Transverse colon (tissue), 4 donors: ENCODE data around the gene DAB2. TPM values are rescaled to one million over a fixed set of nuclear protein-coding genes. Genes with fewer than 3 reads are reported as not detected.
A peak's percentile ranks its signal among the peaks of the same experiment; 100 is the strongest.

Experiments used
- DNase-seq: peaks from one replicate; pipeline ENCODE4 v3.0.0-alpha.2; 2019
- H3K27ac ChIP-seq, 4 donors: fragments of 200-600 bp; sonication (generic); 2 replicates each; pipeline ENCODE4 v1.5.1; 2016 to 2018; ENCODE audit warnings: inconsistent platforms in 4 of 4
- H3K27me3 ChIP-seq: fragments of 200-600 bp; sonication (generic); 2 replicates; pipeline ENCODE4 v1.5.1; 2017; ENCODE audit warnings: inconsistent platforms
- H3K36me3 ChIP-seq, 4 donors: fragments of 200-600 bp; sonication (generic); 2 replicates each; pipeline ENCODE4 v1.5.1; 2017 to 2019; ENCODE audit warnings: inconsistent platforms in 4 of 4
- H3K4me1 ChIP-seq, 4 donors: fragments of 200-600 bp; sonication (generic); 2 replicates each; pipeline ENCODE4 v1.5.1; 2017 to 2020; ENCODE audit warnings: inconsistent platforms in 4 of 4
- H3K4me3 ChIP-seq, 4 donors: fragments of 200-600 bp; sonication (generic); 1 replicate in 1 of 4; 2 replicates in 3 of 4; pipeline versions ENCODE4 v1.5.1 to v1.6.1; 2017 to 2019; ENCODE audit warnings: inconsistent platforms in 4 of 4
- H3K9me3 ChIP-seq, 2 donors: fragments of 200-600 bp; sonication (generic); 2 replicates each; pipeline ENCODE4 v1.5.1; 2017 to 2019; ENCODE audit warnings: inconsistent platforms in 2 of 2
- CTCF ChIP-seq, 5 experiments: fragments of 200-600 bp in 3 of 5; fragments of 450-650 bp in 2 of 5; sonication (generic) in 3 of 5; IDR thresholded peaks; 1 replicate in 2 of 5; 2 replicates in 3 of 5; pipeline ENCODE4 v1.5.1; 2016 to 2017; ENCODE audit warnings: antibody characterized with exemption in 5 of 5, inconsistent platforms in 3 of 5, mild to moderate bottlenecking in 2 of 5, moderate library complexity in 1 of 5
- EP300 ChIP-seq: sonication (generic); formaldehyde crosslinking; IDR thresholded peaks from one replicate; pipeline ENCODE4 v1.6.1; 2017; ENCODE audit warnings: antibody characterized with exemption, low read depth
- POLR2A ChIP-seq: fragments of 450-650 bp; IDR thresholded peaks from one replicate; pipeline ENCODE4 v1.6.1; 2016; ENCODE audit warnings: antibody characterized with exemption, mild to moderate bottlenecking, moderate library complexity
- POLR2AphosphoS5 ChIP-seq, 3 donors: sonication (generic); formaldehyde crosslinking; IDR thresholded peaks; one replicate each; pipeline ENCODE4 v1.6.1; 2016; ENCODE audit warnings: antibody characterized with exemption in 3 of 3
- WGBS, 2 donors: methylation state at CpG; one replicate each; pipeline ENCODE4 v1.1.5; 2018; ENCODE audit warnings: low coverage in 1 of 2; 5-methylcytosine and 5-hydroxymethylcytosine counted together
- in situ Hi-C, 4 donors: fragments of 200-750 bp; cut with MboI; loops; one replicate each; pipeline versions ENCODE4 v1.15.0 to v1.15.1; 2017; ENCODE audit warnings: low sequenced_read_pairs in 3 of 4, low pct_ligation_motif_present in 1 of 4, low pct_unique_long_range_greater_than_20kb in 1 of 4
- intact Hi-C: fragments of 100-400 bp; cut with DNase I; formaldehyde crosslinking; loops from one replicate; pipeline ENCODE4 v1.15.1; 2023; ENCODE audit warnings: low total_unique reads
- total RNA-seq, 4 donors: library from RNA; depleted of rRNA; stranded (reverse); fragments of >200 nt; gene quantifications; one replicate each; pipeline ENCODE4 v1.1.0, GENCODE V29; 2016

Gene DAB2
- total RNA-seq, 4 donors from 2014 or later = 34.4 to 143 (median 53.1) TPM

DNA sequence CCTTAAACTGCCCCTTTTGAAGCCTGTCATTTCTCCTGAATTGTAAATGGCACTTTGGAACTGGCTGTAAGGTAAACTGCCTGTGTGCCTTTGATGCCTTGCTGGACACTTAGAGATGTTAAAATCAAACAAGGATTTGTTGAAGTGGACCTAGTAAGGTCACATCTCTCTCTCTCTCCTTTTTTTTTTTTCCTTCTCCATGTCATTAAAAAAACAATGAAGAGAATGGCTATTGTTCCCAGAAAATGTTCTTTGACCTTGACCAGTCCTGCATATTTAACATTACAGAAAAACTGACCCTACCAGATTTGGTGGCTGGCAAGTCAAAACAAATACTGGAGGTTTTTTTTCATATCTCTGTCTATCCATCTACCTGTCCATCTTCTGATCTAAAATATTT lies 2.9 kb upstream of the DAB2 start:
- TF ChIP-seq CTCF (IDR thresholded peaks at IDR 0.05) (no peak), EP300 (no peak), POLR2AphosphoS5 (IDR thresholded peaks at IDR 0.05) (no peak), POLR2A (no peak)
- no peaks in the 10 kb centered on the region for H3K9me3 ChIP-seq
- H3K27me3 ChIP-seq = no peaks in the 10 kb centered on the region
- H3K27ac ChIP-seq = peak overlapping the region in 3 of 4 donors; percentile 85 to 89 (median 86)
- no peak overlapping the region for H3K4me3 ChIP-seq
- DNase-seq = no peak
- intact Hi-C loops (no loop called here), in situ Hi-C loops (no loop called here)
- no peaks in the 10 kb centered on the region for H3K36me3 ChIP-seq
- peaks cover 0 to 54% (median 20%) of the 10 kb centered on the region in 4 donors for H3K4me1 ChIP-seq

- 14 to 35% methylated on average over 3 of the region's 3 CpGs for WGBS, 2 donors
- in situ Hi-C loops = no loop called here
Measured at GRCh38 chr5:39427229-39427628, 2.4 kb upstream of the DAB2 start.

DNA sequence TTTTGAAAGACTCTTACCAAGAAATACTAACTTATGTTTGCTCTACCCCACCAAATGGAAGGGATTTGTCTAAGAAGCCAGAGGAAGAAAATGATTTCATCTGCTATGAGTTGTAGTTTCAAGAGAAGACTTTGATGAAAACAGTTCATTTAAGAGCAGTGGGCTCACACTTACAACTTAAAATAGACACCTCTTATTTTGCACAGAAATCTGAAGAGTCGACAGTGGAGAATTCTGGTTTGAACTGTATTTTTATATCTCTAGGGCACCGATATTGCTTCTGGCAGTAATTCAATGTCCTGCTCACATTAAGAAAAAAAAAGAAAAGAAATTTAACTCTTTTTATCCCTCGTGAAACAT lies 1.9 kb upstream of the DAB2 start:
- no peaks in the 10 kb centered on the region for H3K9me3 ChIP-seq
- intact Hi-C loops (no loop called here), in situ Hi-C loops (no loop called here)
- no peaks in the 10 kb centered on the region for H3K27me3 ChIP-seq
- no peaks in the 10 kb centered on the region for H3K36me3 ChIP-seq
- peak overlapping the region; percentile 84 to 89 (median 86) for H3K27ac ChIP-seq
- TF ChIP-seq POLR2AphosphoS5 (IDR thresholded peaks at IDR 0.05) = no peak
- TF ChIP-seq CTCF (IDR thresholded peaks at IDR 0.05) = no peak
- no peak for TF ChIP-seq EP300
- TF ChIP-seq POLR2A = no peak
- H3K4me1 ChIP-seq = peaks cover 0 to 56% (median 26%) of the 10 kb centered on the region in 4 donors
- H3K4me3 ChIP-seq = no peak overlapping the region
- WGBS, 2 donors = 17 to 28% methylated on average over 3 of the region's 3 CpGs
- no peak for DNase-seq

More at GRCh38 chr5:39427229-39427628, 2.4 kb upstream of the DAB2 start:
- H3K36me3 ChIP-seq = no peaks in the 10 kb centered on the region
- peak overlapping the region; percentile 84 to 89 (median 86) for H3K27ac ChIP-seq
- TF ChIP-seq POLR2AphosphoS5 (IDR thresholded peaks at IDR 0.05) (no peak), EP300 (no peak), CTCF (IDR thresholded peaks at IDR 0.05) (no peak), POLR2A (no peak)
- H3K9me3 ChIP-seq = no peaks in the 10 kb centered on the region
- DNase-seq = no peak
- H3K27me3 ChIP-seq = no peaks in the 10 kb centered on the region
- H3K4me1 ChIP-seq = peaks cover 0 to 54% (median 23%) of the 10 kb centered on the region in 4 donors
- no peak overlapping the region for H3K4me3 ChIP-seq
- intact Hi-C loops = no loop called here

- no peak for TF ChIP-seq EP300
- no peak for TF ChIP-seq CTCF (IDR thresholded peaks at IDR 0.05)
- no peak for TF ChIP-seq POLR2AphosphoS5 (IDR thresholded peaks at IDR 0.05)
- no peak for TF ChIP-seq POLR2A
- Histone ChIP-seq H3K27ac (peak overlapping the region; percentile 84 to 89 (median 86)), H3K4me3 (no peak overlapping the region), H3K36me3 (no peaks in the 10 kb centered on the region), H3K27me3 (no peaks in the 10 kb centered on the region), H3K9me3 (no peaks in the 10 kb centered on the region), H3K4me1 (peaks cover 0 to 60% (median 29%) of the 10 kb centered on the region in 4 donors)
- intact Hi-C loops = no loop called here
- 42 to 45% methylated on average over 4 to 7 of the region's 7 CpGs for WGBS, 2 donors
- in situ Hi-C loops = no loop called here
- no peak for DNase-seq
Measured at GRCh38 chr5:39426051-39426745, 1.4 kb upstream of the DAB2 start.
